Heart left ventricle (tissue), 16 donors: Measurements from ENCODE around the gene HOXC11. TPM values are rescaled to one million over a fixed set of nuclear protein-coding genes. Genes with fewer than 3 reads are reported as not detected.

Source experiments
- ATAC-seq, 4 donors: fragments of 200-7000 bp; cut with Tn5 transposase; one replicate each; pipeline ENCODE4 v1.9.1; 2020 to 2022; ENCODE audit warnings: moderate library complexity in 4 of 4, mild to moderate bottlenecking in 3 of 4, moderate number of reproducible peaks in 1 of 4
- DNase-seq, 5 donors: peaks; one replicate each; pipeline ENCODE4 v3.0.0-alpha.2; 2020
- H3K27ac ChIP-seq, 12 donors: fragments of 200-600 bp; sonication (generic) in 4 of 12; one replicate each; pipeline versions ENCODE4 v1.5.0 to v1.8.0; 2016 to 2022; ENCODE audit warnings: mild to moderate bottlenecking in 2 of 12
- H3K27me3 ChIP-seq, 9 donors: fragments of 200-600 bp; sonication (generic) in 2 of 9; one replicate each; pipeline versions ENCODE4 v1.5.1 to v1.8.0; 2016 to 2022; ENCODE audit warnings: mild to moderate bottlenecking in 3 of 9
- H3K36me3 ChIP-seq, 9 donors: fragments of 200-600 bp; sonication (generic) in 2 of 9; one replicate each; pipeline versions ENCODE4 v1.5.0 to v1.8.0; 2018 to 2022; ENCODE audit warnings: mild to moderate bottlenecking in 2 of 9
- H3K4me1 ChIP-seq, 12 donors: fragments of 200-600 bp; sonication (generic) in 4 of 12; one replicate each; pipeline versions ENCODE4 v1.5.0 to v1.8.0; 2016 to 2022; ENCODE audit warnings: mild to moderate bottlenecking in 3 of 12
- H3K4me3 ChIP-seq, 12 donors: fragments of 200-600 bp; sonication (generic) in 4 of 12; one replicate each; pipeline versions ENCODE4 v1.5.0 to v1.8.0; 2017 to 2022; ENCODE audit warnings: mild to moderate bottlenecking in 9 of 12, moderate library complexity in 4 of 12
- H3K9me3 ChIP-seq, 12 donors: fragments of 200-600 bp; sonication (generic) in 4 of 12; one replicate each; pipeline versions ENCODE4 v1.5.0 to v1.8.0; 2016 to 2022; ENCODE audit warnings: mild to moderate bottlenecking in 1 of 12
- POLR2A ChIP-seq, 2 donors: fragments of 450-650 bp; IDR thresholded peaks; one replicate each; pipeline ENCODE4 v1.6.1; 2017; ENCODE audit warnings: antibody characterized with exemption in 2 of 2, mild to moderate bottlenecking in 2 of 2, moderate library complexity in 2 of 2
- WGBS, 4 donors: extraction: QIAGEN DNeasy Blood & Tissue Kit in 2 of 4; methylation state at CpG; one replicate each; pipeline versions ENCODE4 v1.1.5 to v1.1.7; 2013 to 2018; 5-methylcytosine and 5-hydroxymethylcytosine counted together
- intact Hi-C, 10 donors: fragments of 100-400 bp; cut with DNase I; formaldehyde crosslinking; loops; one replicate each; pipeline versions ENCODE4 v1.11.1 to v1.14.2; 2022
- polyA plus RNA-seq, 2 donors: library from polyadenylated mRNA; stranded (reverse); fragments of 200-250 nt; gene quantifications; one replicate each; pipeline ENCODE4 v1.2.3, GENCODE V29; 2013
- total RNA-seq, 9 donors: library from RNA; depleted of rRNA in 2 of 9; stranded (reverse); fragments of >200 nt in 2 of 9; fragmentation: NEBNext Ultra II Directional in 3 of 9; extraction: Animal tissue kit (Norgen Biotek cat#: 25700) in 3 of 9; gene quantifications; one replicate each; pipeline versions ENCODE4 v1.1.0 to v1.2.4, GENCODE V29; 2016 to 2023
- TF ChIP-seq, protein P1 (sequence below), 12 donors: fragments of 200-600 bp; sonication (generic) in 4 of 12; IDR thresholded peaks; one replicate each; pipeline versions ENCODE4 v1.5.0 to v1.8.0; 2018 to 2022; ENCODE audit warnings: antibody characterized with exemption in 12 of 12, mild to moderate bottlenecking in 5 of 12
- donor health status: ischemic (EF 13 %, LVEDD 7.1; RV severe dilation, severe dysfunction).
- donor health status: healthy with polysubstance abuse.
- donor health status: DM: no; HTN: yes; CAD: no.
- donor health status: DM: no; HTN: no; CAD: no.
- donor health status: ischemic (EF 25% LVEDD 6.9; RV normal size, moderate dysfunction).
- donor health status: ischemic (EF 25% LVEDD 5.7; RV mildly dilated, moderate dysfunction).
- donor health status: healthy.
- donor health status: DM: yes; HTN: yes; CAD: no.
- donor health status: ischemic (EF 35%, LVEDD 5.7; RV mildly dilated, moderate dysfunction).
- donor health status: nonischemic (EF 11% LVEDD 7.7; RV severe dilation, severe dysfunction).
- donor health status: DM: yes; HTN: yes; CAD: no.
- donor health status: PGD.
- donor health status: ischemic (EF 29% LVEDD 5.4; RV normal size, mild dysfunction).
- donor health status: nonischemic (EF 23%, LVEDD 6.1; RV moderate dilation, normal function).

The HOXC11 gene
- total and polyA plus RNA-seq, 11 donors, result not detected

GRCh38 chr12:53941750-53942149 is 31.2 kb upstream of the HOXC11 start:
- Histone ChIP-seq H3K27ac (no peak overlapping the region), H3K9me3 (no peaks in the 10 kb centered on the region), H3K36me3 (no peaks in the 10 kb centered on the region), H3K4me1 (peaks cover 0 to 15% (median 0%) of the 10 kb centered on the region in 12 donors), H3K27me3 (peaks cover 80 to 100% (median 97%) of the 10 kb centered on the region in 9 donors), H3K4me3 (no peak overlapping the region)
- intact Hi-C loops, result no loop called here
- DNase-seq, result no peak
- ATAC-seq, result no peak
- WGBS, 4 donors, result 14 to 20% (median 17%) methylated on average over 5 of the region's 5 CpGs
- TF ChIP-seq POLR2A (IDR thresholded peaks at IDR 0.05), result no peak
- TF ChIP-seq, protein P1, sequence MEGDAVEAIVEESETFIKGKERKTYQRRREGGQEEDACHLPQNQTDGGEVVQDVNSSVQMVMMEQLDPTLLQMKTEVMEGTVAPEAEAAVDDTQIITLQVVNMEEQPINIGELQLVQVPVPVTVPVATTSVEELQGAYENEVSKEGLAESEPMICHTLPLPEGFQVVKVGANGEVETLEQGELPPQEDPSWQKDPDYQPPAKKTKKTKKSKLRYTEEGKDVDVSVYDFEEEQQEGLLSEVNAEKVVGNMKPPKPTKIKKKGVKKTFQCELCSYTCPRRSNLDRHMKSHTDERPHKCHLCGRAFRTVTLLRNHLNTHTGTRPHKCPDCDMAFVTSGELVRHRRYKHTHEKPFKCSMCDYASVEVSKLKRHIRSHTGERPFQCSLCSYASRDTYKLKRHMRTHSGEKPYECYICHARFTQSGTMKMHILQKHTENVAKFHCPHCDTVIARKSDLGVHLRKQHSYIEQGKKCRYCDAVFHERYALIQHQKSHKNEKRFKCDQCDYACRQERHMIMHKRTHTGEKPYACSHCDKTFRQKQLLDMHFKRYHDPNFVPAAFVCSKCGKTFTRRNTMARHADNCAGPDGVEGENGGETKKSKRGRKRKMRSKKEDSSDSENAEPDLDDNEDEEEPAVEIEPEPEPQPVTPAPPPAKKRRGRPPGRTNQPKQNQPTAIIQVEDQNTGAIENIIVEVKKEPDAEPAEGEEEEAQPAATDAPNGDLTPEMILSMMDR (IDR thresholded peaks at IDR 0.05), result no peak

- DNase-seq (no peak), ATAC-seq (no peak)
- TF ChIP-seq, protein P1 (IDR thresholded peaks at IDR 0.05), result no peak
- no peak for TF ChIP-seq POLR2A (IDR thresholded peaks at IDR 0.05)
- no peaks in the 10 kb centered on the region for H3K9me3 ChIP-seq
- intact Hi-C loops, result no loop called here
- peaks cover 76 to 100% (median 97%) of the 10 kb centered on the region in 9 donors for H3K27me3 ChIP-seq
- H3K4me1 ChIP-seq, result peaks cover 0 to 15% (median 0%) of the 10 kb centered on the region in 12 donors
- whole genome bisulfite sequencing, 4 donors, result 4 to 19% (median 11%) methylated on average over 2 of the region's 2 CpGs
- H3K36me3 ChIP-seq, result no peaks in the 10 kb centered on the region
- no peak overlapping the region for H3K4me3 ChIP-seq
- H3K27ac ChIP-seq, result no peak overlapping the region
Measured at GRCh38 chr12:53942467-53942997, 30.4 kb upstream of the HOXC11 start.

GRCh38 chr12:53944209-53944608 is 28.7 kb upstream of the HOXC11 start:
- Histone ChIP-seq H3K27me3 (peaks cover 68 to 100% (median 95%) of the 10 kb centered on the region in 9 donors), H3K4me3 (no peak overlapping the region), H3K27ac (no peak overlapping the region), H3K9me3 (no peaks in the 10 kb centered on the region), H3K36me3 (no peaks in the 10 kb centered on the region), H3K4me1 (peaks cover 0 to 5% (median 0%) of the 10 kb centered on the region in 12 donors)
- ATAC-seq (no peak), DNase-seq (no peak)
- intact Hi-C loops, result no loop called here
- 8 to 19% (median 12%) methylated on average over 3 to 4 of the region's 4 CpGs for WGBS, 4 donors
- TF ChIP-seq, protein P1 (IDR thresholded peaks at IDR 0.05), result no peak
- no peak for TF ChIP-seq POLR2A (IDR thresholded peaks at IDR 0.05)

DNA sequence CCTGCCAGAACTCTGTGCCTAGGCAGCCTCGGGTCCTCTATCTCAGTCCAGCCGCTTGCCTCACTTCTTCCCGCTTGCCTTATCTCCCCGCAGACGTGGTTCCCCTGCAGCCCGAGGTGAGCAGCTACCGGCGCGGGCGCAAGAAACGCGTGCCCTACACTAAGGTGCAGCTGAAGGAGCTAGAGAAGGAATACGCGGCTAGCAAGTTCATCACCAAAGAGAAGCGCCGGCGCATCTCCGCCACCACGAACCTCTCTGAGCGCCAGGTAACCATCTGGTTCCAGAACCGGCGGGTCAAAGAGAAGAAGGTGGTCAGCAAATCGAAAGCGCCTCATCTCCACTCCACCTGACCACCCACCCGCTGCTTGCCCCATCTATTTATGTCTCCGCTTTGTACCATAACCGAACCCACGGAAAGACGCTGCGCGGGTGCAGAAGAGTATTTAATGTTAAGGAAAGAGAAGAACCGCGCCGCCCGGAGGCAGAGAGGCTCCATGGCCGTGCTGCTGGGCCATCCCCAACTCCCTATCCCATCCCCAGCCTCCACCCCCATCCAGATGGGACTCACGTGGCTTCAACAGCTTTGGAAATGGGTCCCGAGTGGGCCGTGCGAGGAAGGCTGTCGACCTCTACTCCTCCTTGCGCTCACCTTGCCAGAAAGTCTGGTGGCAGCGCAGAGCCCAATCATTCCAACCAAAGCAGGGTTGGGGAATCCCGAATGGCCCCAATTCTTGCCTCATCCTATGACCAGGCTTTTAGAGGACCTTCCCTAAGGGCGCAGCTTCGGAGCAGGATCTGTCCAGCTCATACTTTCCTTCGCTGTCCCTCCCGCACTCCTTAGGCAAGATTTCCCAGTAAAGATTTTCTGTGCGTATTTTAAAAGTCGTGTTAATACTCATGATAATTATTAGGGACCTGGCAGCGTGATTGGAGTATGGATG is 27.7 kb upstream of the HOXC11 start:
- H3K9me3 ChIP-seq, result no peaks in the 10 kb centered on the region
- DNase-seq (no peak), ATAC-seq (no peak)
- TF ChIP-seq POLR2A (IDR thresholded peaks at IDR 0.05), result no peak
- TF ChIP-seq, protein P1 (IDR thresholded peaks at IDR 0.05), result no peak
- peaks cover 67 to 100% (median 95%) of the 10 kb centered on the region in 9 donors for H3K27me3 ChIP-seq
- no peaks in the 10 kb centered on the region for H3K36me3 ChIP-seq
- WGBS, 4 donors, result 3 to 6% (median 5%) methylated on average over 50 to 51 of the region's 51 CpGs
- no peaks in the 10 kb centered on the region for H3K4me1 ChIP-seq
- H3K27ac ChIP-seq, result no peak overlapping the region
- intact Hi-C loops, result no loop called here
- no peak overlapping the region for H3K4me3 ChIP-seq
